ENCODE measurements around the gene WDR27.

GRCh38 chr6:169642455-169642854 lies 59.4 kb downstream of the WDR27 start:
- TF ChIP-seq SP2 (tag by site-specific recombination; IDR thresholded peaks at IDR 0.05), result no peak
- no peak for TF ChIP-seq CTCF (tag by site-specific recombination; IDR thresholded peaks at IDR 0.05)

All from HEK293 (cell line).